ENCODE data around the gene KYAT1. TPM values are rescaled to one million over a fixed set of nuclear protein-coding genes. Genes with fewer than 3 reads are reported as not detected.
"Not testable (repeated sequence)": the region's sequence is repeated elsewhere in the genome, so short reads cannot be mapped to it uniquely, and the experiment has no call there.

The KYAT1 gene
- total RNA-seq, 1 donor from 2014 or later = 4.7 TPM

- DNase-seq (ENCODE audit: low read depth in 2 of 2) = not testable (repeated sequence)
These were observed 38.6 kb downstream of the KYAT1 start for GRCh38 chr9:128843171-128843570.

- no peak for DNase-seq (ENCODE audit: low read depth in 2 of 2)
These were observed 39.9 kb downstream of the KYAT1 start for GRCh38 chr9:128841694-128842492.

GRCh38 chr9:128840524-128840923 is 41.2 kb downstream of the KYAT1 start:
- DNase-seq (ENCODE audit: low read depth in 2 of 2) = no peak

GRCh38 chr9:128838338-128838737 is 43.4 kb downstream of the KYAT1 start:
- no peak for DNase-seq (ENCODE audit: low read depth in 2 of 2)

- DNase-seq (ENCODE audit: low read depth in 2 of 2) = no peak
These were observed 45.1 kb downstream of the KYAT1 start for GRCh38 chr9:128836509-128837145.

GRCh38 chr9:128835246-128836210 is 46.2 kb downstream of the KYAT1 start:
- no peak for DNase-seq (ENCODE audit: low read depth in 2 of 2)

GRCh38 chr9:128833696-128834095 is 48.1 kb downstream of the KYAT1 start:
- DNase-seq (ENCODE audit: low read depth in 2 of 2) = no peak

- peak; percentile 80 to 90 for DNase-seq (ENCODE audit: low read depth in 2 of 2)
These were observed 52.1 kb downstream of the KYAT1 start, which contains the start of gene SPOUT1 for GRCh38 chr9:128829477-128830251. SPOUT1 (minus strand) TSS chr9:128829794; CDS start chr9:128829780, 14 bp downstream.

- DNase-seq (ENCODE audit: low read depth in 2 of 2) = no peak
These were observed 52.9 kb downstream of the KYAT1 start for GRCh38 chr9:128828719-128829452.

- no peak for DNase-seq (ENCODE audit: low read depth in 2 of 2)
These were observed 53.5 kb downstream of the KYAT1 start for GRCh38 chr9:128828267-128828666.

- no peak for DNase-seq (ENCODE audit: low read depth in 2 of 2)
These were observed 55.6 kb downstream of the KYAT1 start for GRCh38 chr9:128825923-128826700.

GRCh38 chr9:128824911-128825310 is 56.8 kb downstream of the KYAT1 start:
- no peak for DNase-seq (ENCODE audit: low read depth in 2 of 2)

GRCh38 chr9:128823903-128824406 is 57.8 kb downstream of the KYAT1 start:
- DNase-seq (ENCODE audit: low read depth in 2 of 2) = no peak

GRCh38 chr9:128823362-128823902 is 58.3 kb downstream of the KYAT1 start:
- no peak for DNase-seq (ENCODE audit: low read depth in 2 of 2)

- DNase-seq (ENCODE audit: low read depth in 2 of 2) = no peak
These were observed 59.2 kb downstream of the KYAT1 start for GRCh38 chr9:128822407-128823042.

GRCh38 chr9:128821584-128822406 is 60.0 kb downstream of the KYAT1 start:
- no peak for DNase-seq (ENCODE audit: low read depth in 2 of 2)
